KBM-7 (cell line): ENCODE results near the gene SOD1.

Source experiments
- DNase-seq: peaks from one replicate; pipeline ENCODE4 v3.0.0-alpha.2; 2015
- in situ Hi-C: fragments of 300-500 bp; cut with MboI; formaldehyde crosslinking; loops from 2 replicates; pipeline ENCODE4 v1.14.3; 2020; ENCODE audit warnings: low sequenced_read_pairs, low pct_unique_long_range_greater_than_20kb, mixed read lengths

The SOD1 gene

DNA sequence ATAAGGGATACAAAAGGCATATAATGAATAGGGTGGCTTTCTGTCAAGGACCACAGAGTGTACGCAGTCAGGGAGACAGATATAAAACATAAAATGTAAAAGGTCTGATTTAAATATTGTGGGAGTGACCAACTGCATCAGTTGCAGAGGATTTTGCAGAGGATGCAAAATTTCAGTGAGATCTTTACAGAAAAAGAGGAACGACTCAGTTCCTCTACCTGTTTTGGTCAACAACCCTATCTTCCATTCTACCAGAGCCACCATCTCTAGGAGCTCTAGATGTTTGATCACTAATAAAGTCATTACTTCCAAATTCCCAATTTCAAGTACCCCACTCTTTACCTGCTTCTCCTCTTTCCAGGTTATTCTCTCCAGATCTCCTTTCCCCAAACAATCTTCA, 16.5 kb downstream of the SOD1 start:
- no peak for DNase-seq
- in situ Hi-C loops, result no loop called here

DNA sequence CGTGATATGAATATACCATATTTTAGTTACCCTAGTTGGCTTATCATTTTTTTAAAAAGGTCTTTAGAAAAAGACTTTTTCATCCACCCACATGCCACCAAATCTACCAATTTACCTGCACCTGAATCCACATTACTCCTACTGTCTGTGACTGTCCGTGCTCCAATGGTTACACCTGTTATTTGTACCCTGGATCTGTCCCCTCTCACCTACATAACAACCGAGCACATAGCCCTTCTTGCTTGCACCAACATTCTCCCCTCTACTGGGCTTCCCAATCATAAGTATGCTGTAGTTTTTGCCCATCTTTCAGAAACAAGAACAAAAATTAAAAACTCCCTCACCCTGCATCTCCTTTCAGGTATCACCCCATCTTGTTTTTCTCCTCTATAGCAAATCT, 17.6 kb downstream of the SOD1 start:
- in situ Hi-C loops, result no loop called here
- no peak for DNase-seq

DNA sequence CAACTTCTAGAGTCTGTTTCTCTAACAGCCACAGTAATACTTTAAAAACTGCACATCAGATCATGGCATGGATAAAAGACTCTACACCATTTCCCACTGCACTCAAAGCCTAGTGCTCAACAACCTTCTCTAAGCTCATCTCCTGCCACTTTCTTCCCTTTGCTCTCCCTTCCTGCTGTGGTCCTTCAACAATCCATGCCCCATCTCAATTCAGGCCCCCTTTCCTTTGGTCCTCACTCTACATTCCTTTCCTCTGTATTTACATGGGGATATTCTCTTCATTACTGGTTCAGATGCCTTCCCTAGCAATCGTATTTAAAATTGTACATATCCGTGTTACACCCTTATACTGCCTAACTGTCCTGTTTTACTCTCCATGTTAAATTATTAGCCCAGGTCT, 19.0 kb downstream of the SOD1 start:
- in situ Hi-C loops, result no loop called here
- DNase-seq, result no peak

DNA sequence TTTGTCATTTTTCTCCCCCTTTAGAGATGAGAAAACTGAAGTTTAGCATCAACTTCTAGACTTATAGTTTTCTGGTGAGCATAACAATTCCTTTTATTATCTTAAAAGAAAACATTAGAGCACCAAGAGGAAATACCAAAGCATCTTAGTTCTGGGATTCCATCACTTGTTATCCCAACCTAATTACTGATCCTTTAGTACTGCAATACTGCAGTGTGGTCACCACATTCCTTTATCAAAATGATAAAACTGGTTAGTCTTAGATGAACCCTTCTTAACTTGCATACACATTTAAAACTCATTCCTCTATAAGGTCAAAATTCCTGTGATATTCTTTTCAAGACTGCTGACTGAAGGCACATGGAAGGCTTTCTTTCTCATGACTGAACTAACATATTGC, 23.1 kb downstream of the SOD1 start:
- in situ Hi-C loops, result no loop called here
- DNase-seq, result no peak

DNA sequence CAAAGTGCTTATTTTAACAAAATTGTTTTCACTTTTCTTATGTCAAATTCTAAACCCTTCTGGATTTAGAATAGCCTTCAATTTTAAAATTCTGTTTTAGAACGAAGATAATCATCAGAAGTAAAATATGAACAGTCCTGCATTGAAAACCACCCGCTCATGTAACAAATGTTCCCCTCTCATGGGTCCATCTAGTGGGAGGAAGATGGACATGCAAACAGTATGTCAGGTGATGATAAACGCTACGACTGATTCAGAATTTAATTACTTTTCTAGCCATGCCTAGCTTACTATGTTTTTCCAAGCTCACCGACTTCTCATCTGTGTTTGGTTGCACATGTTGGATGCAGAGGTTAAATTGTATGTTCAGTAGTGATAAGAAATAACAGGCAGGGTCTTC, 23.5 kb downstream of the SOD1 start:
- in situ Hi-C loops, result no loop called here
- DNase-seq, result no peak

DNA sequence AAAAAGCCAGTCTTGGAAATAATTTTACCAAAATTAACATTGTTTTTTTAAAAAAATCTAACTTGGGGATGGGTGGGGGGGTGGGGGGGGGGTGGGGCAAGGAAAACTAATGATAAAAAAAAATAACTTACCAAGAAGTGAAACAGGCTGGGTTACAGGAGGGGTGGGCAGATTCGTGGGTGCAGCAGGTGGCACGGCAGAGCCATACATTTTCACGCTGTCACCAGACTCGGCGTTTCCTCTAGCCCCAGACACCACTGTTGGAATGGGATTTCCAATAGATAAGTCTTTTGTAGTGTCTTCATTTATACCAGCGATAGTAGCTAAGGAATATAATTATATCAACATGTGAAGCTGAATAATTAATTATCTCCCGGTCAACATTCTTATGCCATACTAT, 25.4 kb downstream of the SOD1 start:
- in situ Hi-C loops, result no loop called here

DNA sequence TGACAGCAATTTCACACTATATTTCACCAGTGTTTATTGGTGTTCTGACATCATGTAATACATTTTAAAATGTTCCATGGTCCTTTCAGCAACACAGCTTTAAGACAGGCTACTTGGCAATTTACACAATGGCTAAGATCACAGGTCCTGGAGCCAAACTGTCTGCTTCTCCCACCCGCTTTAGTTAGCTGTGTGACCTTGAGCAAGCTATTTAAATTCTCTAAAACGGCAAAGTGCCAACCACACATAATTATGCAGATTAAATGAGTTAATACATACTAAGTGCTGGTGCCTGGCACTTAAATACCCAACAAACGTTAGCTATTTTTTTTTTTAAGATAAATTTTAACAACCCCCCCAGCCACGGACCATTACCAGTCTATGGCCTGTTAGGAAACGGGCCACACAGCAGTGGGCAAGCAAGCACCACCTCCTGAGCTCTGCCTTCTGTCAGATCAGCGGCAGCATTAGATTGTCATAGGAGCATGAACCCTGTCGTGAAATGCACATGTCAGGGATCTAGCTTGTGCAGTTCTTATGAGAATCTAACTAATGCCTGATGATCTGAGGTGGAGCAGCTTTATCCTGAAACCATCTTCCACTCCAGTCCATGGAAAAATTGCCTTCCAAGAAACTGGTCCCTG, 26.9 kb downstream of the SOD1 start:
- in situ Hi-C loops, result no loop called here
- no peak for DNase-seq

More for the DNA sequence above, 25.4 kb downstream of the SOD1 start:
- no peak for DNase-seq

DNA sequence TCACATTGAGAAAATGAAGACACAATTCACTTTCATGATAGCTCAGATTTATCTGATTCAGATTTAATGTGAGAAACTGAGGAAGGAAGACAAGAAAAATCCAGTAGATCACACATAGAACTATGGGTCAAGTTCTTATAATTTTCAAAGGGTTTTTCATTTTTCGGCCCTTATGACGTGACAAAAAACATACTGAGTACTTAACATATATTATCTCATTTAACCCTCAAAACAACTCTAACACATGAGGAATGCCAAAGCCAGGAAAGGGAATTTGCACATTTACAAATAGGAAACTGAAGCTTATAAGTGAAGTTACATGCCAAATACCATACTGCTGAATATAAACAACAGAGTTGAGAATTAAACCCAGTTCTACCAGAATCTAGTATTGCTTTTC, 27.6 kb downstream of the SOD1 start:
- no peak for DNase-seq
- in situ Hi-C loops, result no loop called here

DNA sequence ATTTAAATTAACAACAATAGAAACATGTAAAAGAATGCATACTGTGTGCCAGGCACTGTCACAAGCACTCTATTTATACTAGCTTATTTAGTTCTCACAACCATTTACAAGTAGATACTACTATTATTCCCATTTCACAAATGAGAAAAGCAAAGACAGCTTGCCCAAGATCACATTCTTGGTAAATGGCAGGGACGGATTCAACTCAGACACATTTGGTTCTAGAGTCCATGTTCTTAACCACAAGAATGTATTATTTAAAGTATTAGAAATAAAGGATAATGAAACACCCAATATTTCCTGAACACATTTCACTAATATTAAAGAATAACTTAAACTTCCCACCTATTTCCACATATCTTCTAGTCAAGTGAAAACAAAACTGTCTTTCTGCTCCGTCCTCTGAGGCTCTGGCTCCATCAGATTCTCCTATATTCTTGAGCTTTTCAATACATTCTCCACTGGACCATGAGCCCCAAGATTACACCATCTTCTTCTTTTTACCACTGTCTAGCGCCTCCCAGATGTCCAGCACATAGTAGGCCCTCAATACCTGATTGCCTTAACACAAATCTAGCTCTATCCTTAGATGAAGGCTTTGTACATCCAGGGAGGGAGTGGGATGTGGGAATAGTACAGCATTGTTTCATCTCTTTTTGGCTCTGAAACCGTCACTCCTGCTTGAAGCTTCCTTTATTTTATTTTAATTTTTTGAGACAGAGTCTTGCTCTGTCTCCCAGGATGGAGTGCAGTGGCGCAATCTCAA, 29.3 kb downstream of the SOD1 start:
- in situ Hi-C loops, result no loop called here
- no peak for DNase-seq

DNA sequence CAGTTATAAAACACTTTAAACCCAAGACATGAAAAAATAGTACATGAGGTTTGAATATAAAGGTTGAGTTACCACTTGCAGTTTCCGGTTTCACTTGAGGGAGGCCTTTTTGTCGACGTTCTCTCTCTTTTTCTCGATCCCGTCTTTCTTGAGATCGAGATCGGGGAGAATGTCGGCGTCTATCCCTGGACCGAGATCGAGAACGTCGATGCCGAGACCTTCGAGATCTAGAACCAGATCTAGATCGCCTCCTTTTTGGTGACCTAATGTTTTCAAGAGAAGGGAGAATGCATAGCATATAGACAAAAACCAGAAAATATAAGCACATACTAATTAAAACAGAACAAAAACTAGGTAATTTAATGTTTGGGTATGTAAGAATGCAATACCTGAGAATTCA, 33.7 kb downstream of the SOD1 start:
- no peak for DNase-seq
- in situ Hi-C loops, result no loop called here

DNA sequence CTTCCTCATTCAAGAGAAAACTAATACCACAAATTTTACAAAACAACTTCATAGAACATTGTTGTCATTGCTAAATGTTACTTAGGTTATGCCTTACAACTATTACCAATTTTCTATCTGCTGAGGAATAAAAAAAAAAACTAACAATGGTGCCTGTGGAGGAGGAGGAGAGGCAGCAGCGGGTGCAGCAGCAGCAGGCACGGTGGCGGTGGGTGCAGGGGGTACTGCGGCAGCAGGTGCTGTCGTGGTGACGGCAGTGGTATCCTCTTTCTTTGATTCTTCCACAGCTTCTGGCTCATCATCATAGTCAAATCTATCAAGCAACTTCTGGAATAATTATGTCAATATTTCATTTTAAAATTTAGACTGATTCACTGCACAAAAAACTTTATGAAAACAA, 36.9 kb downstream of the SOD1 start:
- no peak for DNase-seq
- in situ Hi-C loops, result no loop called here

DNA sequence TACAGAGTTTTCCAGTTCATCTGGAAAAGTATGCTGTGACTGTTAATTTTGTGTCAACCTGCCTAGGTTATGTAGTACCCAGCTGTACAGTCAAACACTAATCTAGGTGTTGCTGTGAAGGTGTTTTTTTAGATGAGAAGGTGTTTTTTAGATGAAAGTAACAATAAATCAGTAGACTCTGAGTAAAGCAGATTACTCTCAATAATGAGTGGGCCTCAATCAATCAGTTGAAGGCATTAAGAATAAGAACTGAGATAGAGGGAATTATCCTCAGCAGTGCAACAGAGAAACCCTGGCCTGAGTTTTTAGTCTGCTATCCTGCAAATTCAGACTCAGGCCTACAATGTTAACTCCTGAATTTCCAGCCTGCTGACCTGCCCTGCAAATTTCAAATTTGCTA, 39.0 kb downstream of the SOD1 start:
- no peak for DNase-seq
- in situ Hi-C loops, result no loop called here

DNA sequence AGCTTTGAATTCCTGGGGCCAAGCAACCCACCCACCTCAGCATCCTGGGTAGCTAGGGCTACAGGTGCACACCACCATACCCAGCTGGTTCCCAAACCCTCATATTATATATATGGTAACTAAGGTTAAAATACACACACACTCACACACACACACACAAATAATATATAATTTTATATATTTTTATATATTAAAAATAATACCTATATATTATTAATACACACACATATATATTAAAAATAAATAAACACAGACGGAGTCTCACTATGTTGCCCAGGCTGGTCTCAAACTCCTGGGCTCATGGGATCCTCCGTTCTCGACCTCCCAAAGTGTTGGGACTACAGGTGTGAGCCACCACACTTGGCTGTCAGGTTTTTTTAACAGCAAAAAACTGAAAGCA, 40.5 kb downstream of the SOD1 start:
- in situ Hi-C loops, result no loop called here
- no peak for DNase-seq

DNA sequence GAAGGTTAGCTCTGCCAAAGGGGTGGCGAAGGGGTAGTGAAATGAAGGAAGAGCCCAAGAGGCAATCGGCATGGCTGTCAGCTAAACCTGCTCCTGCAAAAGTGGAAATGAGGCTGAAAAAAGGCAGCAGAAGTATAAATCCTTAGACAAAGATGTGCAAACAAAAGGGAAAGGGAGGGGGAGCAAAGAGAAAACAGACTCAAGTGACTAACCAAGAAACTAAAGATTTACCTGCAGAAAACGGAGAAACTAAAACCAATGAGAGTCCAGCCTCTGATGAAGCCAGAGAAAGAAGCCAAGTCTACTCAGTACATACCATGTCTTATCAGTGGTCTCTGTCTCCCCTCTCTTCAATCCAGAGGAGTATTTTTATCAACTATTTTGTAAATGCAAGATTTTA, 47.1 kb downstream of the SOD1 start:
- in situ Hi-C loops, result no loop called here
- no peak for DNase-seq

DNA sequence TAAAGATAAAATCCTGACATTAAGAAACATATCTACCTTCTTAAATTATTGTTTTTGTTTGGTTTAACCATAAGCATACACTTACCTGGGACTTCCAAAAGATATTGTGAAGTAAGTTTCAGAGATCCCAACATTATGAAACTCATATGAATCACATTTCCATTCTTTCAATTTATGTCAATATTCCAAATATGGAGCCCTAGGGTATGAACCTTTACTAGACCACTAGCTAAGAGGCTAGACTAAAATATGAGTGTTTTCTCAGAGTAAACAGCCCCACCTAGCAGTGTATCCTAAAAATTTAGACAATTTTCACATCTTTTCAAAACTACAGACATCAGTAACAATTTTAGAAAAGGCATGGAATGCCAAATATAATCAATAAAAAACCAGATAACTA, 48.0 kb downstream of the SOD1 start:
- no peak for DNase-seq
- in situ Hi-C loops, result no loop called here

DNA sequence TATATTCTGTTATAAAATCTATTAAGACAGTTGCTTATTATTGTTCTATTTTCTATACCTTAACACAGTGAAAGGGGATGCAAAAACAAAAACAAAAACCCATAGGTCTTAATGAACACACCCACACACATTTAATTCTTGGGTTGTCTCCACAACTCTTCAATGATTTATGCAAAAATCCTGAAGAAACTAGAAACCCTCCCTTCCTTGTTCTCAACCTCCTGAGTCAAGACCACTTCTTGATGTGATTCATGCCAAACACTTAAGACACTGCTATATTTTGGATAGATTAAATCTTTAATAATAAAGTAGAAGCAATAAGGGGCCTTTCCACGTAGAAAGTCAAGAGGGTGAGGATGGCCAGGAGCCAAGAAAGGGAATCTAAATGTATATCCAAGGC, 49.0 kb downstream of the SOD1 start:
- no peak for DNase-seq
- in situ Hi-C loops, result no loop called here

DNA sequence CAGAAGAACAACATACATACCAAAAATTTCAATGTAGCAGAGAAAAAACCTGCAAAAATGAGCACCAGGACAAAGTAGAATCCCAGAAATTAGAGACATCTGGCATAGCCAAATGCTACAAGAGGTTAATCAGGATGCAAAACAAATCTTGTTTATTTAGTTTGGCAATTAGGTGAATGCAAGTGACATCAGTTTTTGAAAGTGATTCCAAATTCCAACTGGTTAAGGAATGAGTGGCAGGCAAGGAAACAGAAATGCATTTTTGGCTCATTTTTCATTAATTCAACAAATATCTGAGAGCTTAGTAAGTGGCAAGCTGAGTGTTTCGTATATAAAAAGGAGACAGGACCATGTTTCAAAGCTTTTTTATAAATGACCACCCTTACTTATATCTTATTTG, 51.1 kb downstream of the SOD1 start:
- in situ Hi-C loops, result no loop called here
- DNase-seq, result no peak

DNA sequence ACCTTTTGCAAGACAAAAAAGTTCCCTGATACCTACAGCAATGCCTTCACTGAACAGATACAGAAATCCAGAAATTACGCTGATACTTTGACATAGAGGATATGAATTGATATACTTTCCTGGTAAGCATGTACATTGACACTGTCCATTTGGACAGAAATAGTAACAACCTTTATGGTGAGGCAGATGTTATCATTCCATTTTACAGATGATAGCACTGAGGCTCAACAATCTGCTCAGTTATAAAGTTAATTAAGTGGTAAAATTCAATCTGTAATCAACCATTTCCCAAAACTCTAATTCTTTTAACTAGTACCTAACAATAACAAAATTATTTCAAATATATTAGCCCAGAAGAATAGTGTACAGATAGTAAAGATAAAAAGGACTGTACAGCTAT, 51.8 kb downstream of the SOD1 start:
- in situ Hi-C loops, result no loop called here
- DNase-seq, result no peak

DNA sequence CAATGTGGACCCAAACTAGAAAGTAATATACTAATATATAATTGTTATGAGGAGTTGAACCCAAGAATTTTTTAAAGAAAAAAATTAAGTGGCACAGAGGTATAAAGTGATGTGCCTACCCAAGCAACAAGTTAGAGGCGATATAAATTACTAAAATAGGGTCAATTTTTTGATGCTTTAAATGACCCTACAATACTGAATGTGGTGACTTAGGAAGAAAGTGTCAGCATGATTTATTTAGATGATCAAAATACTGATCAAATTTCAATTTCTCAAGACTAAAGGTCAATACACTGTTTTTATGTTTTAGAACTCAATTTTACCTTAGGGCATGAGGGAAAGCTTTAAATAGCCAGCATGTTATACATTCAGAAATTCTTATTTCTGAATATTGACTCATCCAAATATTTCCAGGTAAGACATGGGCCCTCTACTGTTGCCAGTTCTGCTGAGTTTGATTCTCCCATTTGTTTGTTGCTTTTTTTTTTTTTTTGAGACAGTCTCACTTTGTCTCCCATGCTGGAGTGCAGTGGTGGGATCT, 52.3 kb downstream of the SOD1 start:
- in situ Hi-C loops, result no loop called here
- DNase-seq, result no peak

DNA sequence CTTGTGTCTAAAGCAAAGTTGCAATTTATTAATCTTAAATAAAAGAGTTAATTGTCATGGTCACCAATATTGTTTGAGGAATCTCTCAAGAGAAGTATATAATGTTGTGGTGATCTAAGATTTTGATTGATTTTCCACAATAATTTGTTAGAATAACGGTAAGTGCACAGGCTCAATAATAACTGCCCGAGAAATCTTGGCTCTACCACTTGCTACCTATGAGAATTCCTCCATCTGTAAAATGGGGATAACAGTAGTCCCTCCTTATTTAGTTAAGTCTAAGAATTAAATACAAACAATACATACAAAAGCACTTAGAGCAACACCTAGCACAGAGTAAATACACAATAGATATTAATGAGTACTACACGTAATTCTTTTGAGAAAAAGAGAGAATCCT, 53.6 kb downstream of the SOD1 start:
- DNase-seq, result no peak

More for the DNA sequence above, 53.6 kb downstream of the SOD1 start:
- in situ Hi-C loops, result no loop called here
